ENCODE data around the gene COG5.

Gene COG5

GRCh38 chr7:107242267-107242666 is 321.5 kb downstream of the COG5 start:
- TF ChIP-seq CTCF (conservative IDR thresholded peaks at IDR 0.05; ENCODE audit: low read length) = no peak
- no peak for DNase-seq (ENCODE audit: low read depth)
- H3K4me3 ChIP-seq (ENCODE audit: low read length) = no peak overlapping the region

GRCh38 chr7:107237451-107237850 is 326.3 kb downstream of the COG5 start:
- H3K4me3 ChIP-seq (ENCODE audit: low read length) = no peak overlapping the region
- DNase-seq (ENCODE audit: low read depth) = no peak
- TF ChIP-seq CTCF (conservative IDR thresholded peaks at IDR 0.05; ENCODE audit: low read length) = no peak

- H3K4me3 ChIP-seq (ENCODE audit: low read length) = no peak overlapping the region
- DNase-seq (ENCODE audit: low read depth) = peak; percentile 29
- no peak for TF ChIP-seq CTCF (conservative IDR thresholded peaks at IDR 0.05; ENCODE audit: low read length)
Observed at GRCh38 chr7:107236862-107237261, 326.9 kb downstream of the COG5 start.

DNA sequence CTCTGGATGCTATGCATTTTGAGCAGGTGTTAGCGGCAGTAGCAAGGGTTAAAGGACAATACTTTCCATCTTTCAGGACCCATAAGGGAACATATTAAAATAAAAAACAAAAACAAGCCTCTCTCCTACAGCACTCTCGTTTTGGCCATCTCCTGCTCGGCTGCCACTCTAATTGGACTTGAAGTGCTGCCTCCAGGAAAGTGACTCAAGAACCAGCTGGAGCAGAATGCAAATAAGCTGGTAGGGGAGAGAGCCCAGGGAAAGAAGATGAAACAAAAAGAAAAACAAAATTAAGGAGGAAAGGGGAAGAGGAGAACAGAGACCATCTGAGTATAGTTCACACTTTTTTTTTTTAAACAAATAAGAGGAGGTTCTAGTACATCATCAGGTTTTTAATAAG is 329.3 kb downstream of the COG5 start:
- no peak overlapping the region for H3K4me3 ChIP-seq (ENCODE audit: low read length)
- TF ChIP-seq CTCF (conservative IDR thresholded peaks at IDR 0.05; ENCODE audit: low read length) = no peak
- DNase-seq (ENCODE audit: low read depth) = no peak

GRCh38 chr7:107233981-107234380 is 329.7 kb downstream of the COG5 start:
- no peak for TF ChIP-seq CTCF (conservative IDR thresholded peaks at IDR 0.05; ENCODE audit: low read length)
- H3K4me3 ChIP-seq (ENCODE audit: low read length) = no peak overlapping the region
- no peak for DNase-seq (ENCODE audit: low read depth)

DNA sequence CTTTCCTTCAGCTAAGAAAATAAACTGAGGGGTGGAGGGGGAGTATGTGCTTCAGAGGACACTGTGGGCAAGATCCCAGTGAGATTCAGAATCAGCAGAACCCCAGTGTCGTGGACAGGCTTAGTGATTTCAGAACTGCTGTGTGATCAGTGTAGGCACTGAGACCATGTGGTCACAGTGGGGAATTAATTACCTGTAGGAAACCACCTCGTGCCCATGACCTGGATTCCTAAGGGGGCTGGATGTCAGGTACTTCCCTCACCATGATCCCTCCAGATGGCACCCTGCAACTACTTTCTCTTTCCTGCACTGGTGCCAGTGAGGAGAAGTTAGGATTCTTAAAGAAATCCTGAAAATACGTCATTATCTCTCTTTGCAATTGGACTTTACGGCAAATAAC is 330.5 kb downstream of the COG5 start:
- TF ChIP-seq CTCF (conservative IDR thresholded peaks at IDR 0.05; ENCODE audit: low read length) = no peak
- no peak for DNase-seq (ENCODE audit: low read depth)
- no peak overlapping the region for H3K4me3 ChIP-seq (ENCODE audit: low read length)

GRCh38 chr7:107232568-107233090 is 331.1 kb downstream of the COG5 start:
- DNase-seq (ENCODE audit: low read depth) = peak; percentile 56
- H3K4me3 ChIP-seq (ENCODE audit: low read length) = no peak overlapping the region
- no peak for TF ChIP-seq CTCF (conservative IDR thresholded peaks at IDR 0.05; ENCODE audit: low read length)
